Stimulated activated CD4-positive, alpha-beta T cell treated with anti-CD3 and anti-CD28 coated beads, Interleukin-4, amount 100 ng/mL, for 48 hours (primary cell): Measurements from ENCODE around the gene PDE6G.
"Not testable (repeated sequence)": the region's sequence is repeated elsewhere in the genome, so short reads cannot be mapped to it uniquely, and the experiment has no call there.

ENCODE experiments used
- DNase-seq, 2 donors: peaks; one replicate each; pipeline ENCODE4 v3.0.0-alpha.2; 2020; ENCODE audit warnings: low read depth in 2 of 2

Gene PDE6G

DNA sequence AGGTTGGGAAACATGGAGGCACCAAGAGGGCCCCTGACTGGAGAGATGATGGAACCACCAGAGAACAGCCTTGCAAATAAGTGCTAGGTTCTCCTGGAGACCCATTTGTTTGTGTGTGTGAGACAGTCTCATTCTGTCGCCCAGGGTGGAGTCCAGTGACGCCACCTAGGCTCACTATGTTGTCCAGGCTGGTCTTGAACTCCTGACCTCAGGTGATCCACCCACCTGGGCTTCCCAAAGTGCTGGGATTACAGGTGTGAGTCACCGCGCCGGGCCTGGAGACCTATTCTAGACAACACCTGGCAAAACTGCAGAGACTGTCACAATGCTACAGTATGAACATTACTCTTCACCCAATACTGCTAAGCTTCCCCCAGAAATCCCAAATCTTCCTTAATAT, 20.9 kb downstream of the PDE6G start:
- DNase-seq = no peak

DNA sequence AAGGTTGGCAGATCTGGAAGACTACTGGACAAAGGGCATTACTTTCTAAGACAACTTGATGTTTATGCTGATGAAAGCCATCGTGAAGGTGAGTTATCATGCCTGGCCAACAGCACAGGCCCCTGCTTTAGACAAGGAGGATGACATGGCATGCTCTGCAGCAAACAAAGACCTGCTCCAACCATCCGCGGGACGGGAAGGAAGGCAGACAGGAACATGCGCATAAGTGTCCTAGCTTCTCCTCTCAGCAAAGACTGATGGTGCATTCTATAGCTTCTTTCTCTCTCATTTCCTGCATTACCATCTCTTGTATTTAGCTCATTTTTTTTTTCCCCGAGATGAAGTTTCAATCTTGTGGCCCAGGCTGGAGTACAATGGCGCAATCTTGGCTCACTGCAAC, 24.9 kb downstream of the PDE6G start:
- no peak for DNase-seq

DNA sequence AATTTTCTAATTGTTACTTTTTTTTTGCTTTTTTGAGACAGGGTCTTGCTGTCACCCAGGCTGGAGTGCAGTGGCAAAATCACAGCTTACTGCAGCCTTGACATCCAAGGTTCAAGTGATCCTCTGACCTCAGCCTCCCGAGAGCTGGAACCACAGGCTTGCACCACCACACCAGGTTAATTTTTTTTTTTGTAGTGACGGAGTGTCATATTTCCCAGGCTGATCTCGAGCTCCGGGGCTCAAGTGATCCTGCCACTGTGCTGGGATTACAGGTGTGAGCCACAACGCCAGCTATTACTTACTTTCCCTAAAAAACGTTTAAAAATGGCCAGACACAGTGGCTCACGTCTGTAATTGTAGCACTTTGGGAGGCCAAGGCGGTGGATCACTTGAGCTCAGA, 26.1 kb downstream of the PDE6G start:
- no peak for DNase-seq

DNA sequence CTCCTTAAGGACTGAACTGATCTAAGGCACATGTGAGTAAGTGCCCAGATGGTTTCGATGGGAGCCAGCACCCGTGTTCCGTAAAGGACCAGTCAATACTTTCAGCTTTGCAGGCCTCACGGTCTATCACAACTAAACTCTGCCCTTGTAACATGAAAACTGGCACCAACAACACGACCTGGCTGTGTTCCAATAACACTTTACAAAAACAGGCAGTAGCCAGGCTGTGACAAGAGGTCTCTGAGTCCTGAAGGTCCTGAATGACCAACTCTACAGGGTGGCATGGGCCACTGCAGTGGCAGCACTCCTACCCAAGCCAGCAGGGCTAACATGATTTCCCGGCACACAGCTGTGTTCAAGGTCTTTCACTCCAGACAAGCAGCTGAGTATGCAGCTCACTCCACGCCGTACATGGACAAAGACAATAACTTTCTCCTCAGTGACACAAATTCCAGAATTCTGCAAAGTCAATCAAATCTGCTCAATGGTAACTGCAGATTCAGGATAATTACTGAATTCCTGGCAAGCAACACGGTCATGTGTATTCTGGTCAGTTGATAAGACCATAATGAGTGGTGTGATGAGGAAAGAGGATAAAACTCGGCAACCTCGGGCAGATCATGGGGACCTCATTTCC, 34.7 kb downstream of the PDE6G start:
- no peak for DNase-seq

DNA sequence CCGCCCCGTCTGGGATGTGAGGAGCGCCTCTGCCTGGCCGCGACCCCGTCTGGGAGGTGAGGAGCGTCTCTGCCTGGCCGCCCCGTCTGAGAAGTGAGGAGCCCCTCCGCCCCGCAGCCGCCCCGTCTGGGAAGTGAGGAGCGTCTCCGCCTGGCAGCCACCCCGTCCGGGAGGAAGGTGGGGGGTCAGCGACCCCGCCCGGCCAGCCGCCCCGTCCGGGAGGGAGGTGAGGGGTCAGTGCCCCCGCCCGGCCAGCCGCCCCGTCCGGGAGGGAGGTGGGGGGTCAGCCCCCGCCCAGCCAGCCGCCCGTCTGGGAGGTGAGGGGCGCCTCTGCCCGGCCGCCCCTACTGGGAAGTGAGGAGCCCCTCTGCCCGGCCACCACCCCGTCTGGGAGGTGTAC, 38.0 kb downstream of the PDE6G start:
- DNase-seq = not testable (repeated sequence)

DNA sequence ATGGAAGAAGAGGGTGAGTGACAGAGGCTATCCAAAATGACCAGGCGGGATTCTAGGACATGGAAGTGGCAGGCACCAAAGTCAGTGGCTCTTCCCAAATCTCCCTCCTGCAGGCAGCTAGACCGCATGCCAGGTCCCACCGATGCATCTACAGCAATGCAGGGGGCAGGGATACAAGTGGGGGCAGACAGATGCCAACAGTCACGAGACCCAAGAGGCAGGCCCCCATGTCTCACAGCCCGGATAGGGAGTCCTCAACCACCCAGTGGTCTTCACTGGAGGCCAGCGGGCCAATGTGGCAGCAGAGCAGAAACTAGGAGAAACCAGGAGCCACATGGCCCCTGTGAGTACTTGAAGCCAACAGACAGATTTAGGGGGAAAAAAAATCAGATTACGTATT, 39.5 kb downstream of the PDE6G start:
- DNase-seq = no peak

DNA sequence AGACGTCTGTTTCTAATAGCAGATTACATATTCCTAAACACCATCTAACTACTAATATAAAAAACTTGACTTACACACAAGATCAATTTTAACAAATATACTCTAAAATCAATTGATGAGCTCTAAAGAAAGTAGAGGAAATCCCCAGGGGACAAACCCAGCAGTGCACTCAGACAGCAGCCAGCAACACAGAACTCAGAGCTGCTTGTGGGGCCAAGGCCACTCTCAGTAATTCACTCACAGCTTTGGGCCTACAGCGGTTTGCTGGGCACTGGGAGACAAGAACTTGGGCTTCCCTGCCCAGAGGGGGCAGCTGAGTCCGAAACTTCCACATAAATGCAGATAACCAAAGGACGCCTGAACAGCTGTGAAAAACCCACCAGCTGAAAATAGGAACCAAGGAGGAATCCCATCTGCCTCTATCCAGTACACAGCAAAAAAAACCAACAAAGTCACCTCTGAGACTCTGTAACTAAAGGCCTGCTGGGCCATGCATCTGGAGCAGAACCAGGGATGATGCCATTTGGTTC, 40.9 kb downstream of the PDE6G start:
- DNase-seq = no peak

DNA sequence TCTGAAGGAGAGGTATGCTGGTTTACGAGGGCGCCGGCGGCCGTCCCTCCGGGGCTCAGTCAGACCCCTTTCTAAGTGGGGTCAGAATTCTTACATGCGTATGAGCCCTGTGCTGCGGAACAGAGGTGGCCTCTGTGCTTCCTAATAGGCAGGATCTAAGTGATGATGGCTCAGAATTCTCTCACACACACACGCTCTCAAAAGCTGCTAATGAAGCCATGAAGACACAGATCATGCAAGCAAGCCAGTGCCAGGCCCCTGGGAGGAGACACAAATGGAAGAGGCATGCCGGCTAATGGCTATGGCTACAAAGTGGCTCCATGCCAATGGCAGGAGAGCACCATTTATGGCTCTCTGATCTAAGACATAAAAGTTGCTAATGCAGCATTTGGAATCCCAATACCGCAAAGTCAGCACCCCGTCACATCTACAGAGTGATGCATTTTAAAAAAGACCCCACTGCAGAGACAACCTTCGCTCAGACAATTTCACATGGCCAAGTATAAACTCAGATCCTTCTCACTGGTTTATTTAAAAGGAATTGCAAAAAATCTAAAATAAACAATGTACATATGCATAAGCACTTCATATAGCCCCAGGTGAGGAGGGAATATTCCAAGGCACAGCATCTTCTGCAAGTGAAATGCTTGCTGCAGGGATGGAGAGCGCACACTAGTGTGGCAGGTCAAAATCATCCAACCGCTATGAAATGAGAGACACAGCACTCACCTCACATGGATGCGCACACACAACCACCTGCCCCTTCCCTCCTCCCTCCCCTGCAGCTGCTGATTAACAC, 44.0 kb downstream of the PDE6G start:
- DNase-seq = no peak

DNA sequence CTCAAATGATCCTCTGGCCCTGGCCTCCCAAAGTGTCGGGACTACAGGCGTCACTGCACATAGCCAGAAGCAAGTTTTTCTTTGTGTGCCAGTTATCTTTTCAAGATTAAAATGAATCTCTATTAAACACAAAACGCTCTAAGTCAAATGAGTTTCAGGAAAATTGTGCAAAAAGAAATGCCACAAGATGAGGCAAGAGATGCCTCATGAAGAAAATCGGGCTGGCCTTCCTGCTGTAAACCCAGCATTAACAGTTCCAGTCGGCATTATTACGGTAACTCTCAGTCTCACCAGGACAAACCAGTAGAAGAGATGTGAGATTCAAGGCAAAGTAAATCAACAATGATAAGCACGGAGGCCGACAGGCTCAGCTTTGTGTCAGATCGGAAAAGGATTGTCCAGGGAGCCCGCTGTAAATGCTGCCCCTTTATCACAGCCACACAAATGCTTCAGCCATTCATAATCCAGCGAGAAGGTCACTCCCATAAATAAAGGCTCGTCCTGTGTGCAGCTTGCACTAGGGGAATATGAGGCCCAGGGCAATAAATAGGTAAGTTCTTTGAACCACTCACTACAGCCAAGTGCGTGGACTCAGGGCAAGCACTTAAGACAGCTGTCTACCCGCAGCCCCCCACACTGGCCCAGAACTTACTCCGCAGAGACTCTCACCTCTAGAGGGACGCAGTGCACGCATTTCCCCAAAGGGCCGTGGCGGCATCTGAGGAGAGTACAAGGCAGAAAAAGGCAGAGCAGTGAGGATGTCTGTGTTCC, 46.6 kb downstream of the PDE6G start:
- DNase-seq = no peak

DNA sequence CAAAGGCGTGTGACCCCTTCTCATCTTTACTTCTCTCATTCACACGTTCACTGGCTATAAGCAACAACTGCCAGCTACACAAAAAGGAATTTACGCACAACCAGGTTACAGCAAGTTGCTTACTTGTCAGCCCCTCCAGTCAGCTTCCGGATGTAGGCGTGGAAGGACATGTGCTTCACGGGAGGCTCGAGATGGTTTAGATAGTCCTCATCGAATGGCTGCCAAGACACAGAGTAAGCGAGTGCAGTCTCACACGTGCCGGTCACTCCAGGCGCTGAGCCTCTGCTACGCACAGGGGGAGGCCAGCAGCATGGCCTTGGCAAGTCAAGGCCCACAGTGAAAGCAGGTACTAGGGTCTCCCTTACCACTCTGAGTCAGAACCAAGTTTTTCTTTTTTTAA, 47.7 kb downstream of the PDE6G start:
- DNase-seq = no peak

DNA sequence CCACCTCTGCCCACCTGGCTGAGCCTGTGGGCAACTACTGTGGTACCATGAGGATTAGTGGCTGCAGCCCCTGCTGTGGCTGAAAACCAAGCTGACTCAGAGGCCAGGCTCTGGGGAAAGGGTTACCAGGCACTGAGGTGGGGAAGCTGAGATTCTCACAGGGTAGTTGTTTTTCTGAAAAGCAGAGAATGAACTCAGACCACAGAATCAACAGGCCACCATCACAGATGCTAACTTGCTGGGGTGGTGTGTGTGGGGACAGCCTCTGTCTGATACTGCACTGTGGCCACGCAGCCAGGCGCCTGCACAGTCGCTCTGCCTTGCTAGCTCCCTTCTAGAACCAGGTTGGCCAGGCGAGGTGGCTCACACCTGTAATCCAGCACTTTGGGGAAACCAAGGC, 48.3 kb downstream of the PDE6G start:
- DNase-seq = peak in 1 of 2 donors; percentile 2

DNA sequence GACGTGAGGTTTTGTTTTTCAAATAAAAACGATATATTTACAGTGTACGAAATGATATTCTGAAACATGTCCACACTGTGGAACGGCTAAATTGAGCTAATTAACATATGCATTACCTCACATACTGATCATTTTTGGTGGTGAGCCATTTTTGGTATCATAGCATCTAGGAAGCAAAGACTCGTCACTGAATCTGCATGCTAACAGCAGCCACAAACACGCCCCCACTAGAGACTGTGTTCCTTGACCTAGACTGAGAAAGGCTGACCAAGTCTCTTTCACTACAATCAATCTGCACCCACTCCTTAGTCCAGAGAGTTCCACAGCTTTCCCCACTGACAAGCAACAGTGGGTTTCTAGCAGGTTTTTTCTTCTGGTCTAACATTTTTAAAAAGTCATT, 48.9 kb downstream of the PDE6G start:
- DNase-seq = no peak

DNA sequence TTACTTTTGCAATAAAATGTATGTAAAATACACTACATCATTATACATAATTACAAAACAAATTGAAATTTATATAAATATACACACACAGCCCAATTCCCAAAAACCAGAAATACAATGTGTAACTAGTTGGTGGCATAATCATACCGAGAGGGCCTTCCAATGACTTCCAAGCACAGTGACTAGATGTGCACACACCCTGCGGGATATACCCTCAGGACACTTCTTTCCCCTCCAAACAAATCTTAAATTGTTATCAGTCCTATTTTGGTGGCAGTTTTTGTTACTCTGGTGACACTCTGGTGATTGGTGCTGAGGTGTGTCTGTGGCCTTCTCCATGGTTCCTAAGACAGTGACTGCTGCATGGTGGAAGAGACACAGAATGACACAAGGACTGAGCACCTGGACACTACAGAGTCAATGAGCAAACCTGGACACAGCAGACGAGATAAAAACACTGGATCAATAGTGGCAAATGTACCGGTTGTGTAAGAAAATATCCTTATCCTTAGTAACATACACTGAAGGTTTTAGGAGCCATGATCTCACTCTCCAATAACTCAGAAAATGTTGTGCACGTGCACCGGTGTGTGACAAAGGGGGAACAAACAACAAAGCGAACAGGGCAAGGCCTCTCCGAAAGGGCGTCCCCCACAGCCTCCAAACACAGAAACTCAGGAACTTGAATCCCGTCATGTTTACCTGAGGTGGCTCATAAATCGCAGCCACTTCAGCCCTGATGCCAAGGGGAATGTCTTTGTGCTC, 52.3 kb downstream of the PDE6G start:
- DNase-seq = no peak

DNA sequence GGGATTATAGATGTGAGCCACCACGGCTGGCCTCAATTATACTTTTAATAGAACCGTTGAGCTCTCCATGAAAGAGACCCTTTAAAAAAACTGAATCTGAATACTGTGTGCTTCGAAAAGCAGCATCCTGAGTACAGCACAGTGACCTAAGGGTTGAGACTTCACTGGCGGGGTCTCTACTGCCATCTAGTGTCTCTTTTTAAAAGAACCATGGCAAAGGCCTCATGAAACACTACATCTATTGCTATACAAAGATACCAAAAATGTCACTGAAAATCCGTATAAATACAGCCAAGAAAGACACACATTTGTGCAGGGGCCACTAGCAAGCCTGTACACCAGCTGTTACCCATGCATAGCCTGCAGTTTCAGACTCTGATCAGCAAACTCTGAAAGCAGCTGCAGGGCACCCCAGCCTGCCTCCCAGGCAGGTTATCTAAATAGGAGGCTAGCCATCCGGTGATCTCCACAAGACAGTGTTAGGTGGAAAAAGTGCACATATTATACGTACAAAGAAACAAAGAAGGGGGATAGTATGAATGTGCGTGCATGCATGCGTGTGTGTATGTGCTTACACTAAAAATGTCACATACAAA, 54.7 kb downstream of the PDE6G start:
- DNase-seq = peak in 1 of 2 donors; percentile 16
